Caco-2 (cell line): ENCODE measurements around the gene SMC3. TPM values are rescaled to one million over a fixed set of nuclear protein-coding genes. Genes with fewer than 3 reads are reported as not detected.

ENCODE experiments used
- BruUV-seq: library from RNA; stranded (reverse); fragments of 400-500 nt; replicated peaks from 2 replicates; lab custom pipeline; 2021; lab: Mats Ljungman, UMichigan
- CTCF ChIA-PET: fragments of 300-600 bp; sonication (Branson Sonifier 250); formaldehyde crosslinking; loops from one replicate; lab custom pipeline; 2022; ENCODE audit warnings: antibody characterized with exemption; lab: Charles Lee
- POLR2A ChIA-PET: fragments of 300-600 bp; sonication (Branson Sonifier 250); formaldehyde crosslinking; loops from one replicate; lab custom pipeline; 2022; ENCODE audit warnings: antibody characterized with exemption; lab: Charles Lee
- DNase-seq, 2 experiments: peaks; one replicate each; pipeline versions ENCODE4 v3.0.0 to v3.0.0-alpha.2; 2020 to 2022
- H3K27me3 ChIP-seq: replicated peaks from 2 replicates; pipeline ENCODE4 v1.6.0; 2011; ENCODE audit warnings: low read length; ENCODE audit not compliant: control insufficient read depth, insufficient read depth
- H3K36me3 ChIP-seq: 2 replicates; pipeline ENCODE4 v1.5.1; 2011; ENCODE audit warnings: low read length; ENCODE audit not compliant: control insufficient read depth, insufficient read depth
- H3K4me1 ChIP-seq: fragments of 250-450 bp; sonication (Bioruptor Pico); 2 replicates; pipeline ENCODE4 v1.5.1; 2020; ENCODE audit warnings: mild to moderate bottlenecking
- H3K4me3 ChIP-seq: 2 replicates; pipeline ENCODE4 v1.5.1; 2011; ENCODE audit warnings: low read depth, mild to moderate bottlenecking, control low read depth, low read length
- H3K9me3 ChIP-seq: fragments of 250-450 bp; sonication (Bioruptor Pico); 2 replicates; pipeline ENCODE4 v1.5.1; 2020; ENCODE audit warnings: mild to moderate bottlenecking, moderate library complexity
- H3K27ac Mint-ChIP-seq: one replicate; pipeline ENCODE4 v1.8.0; 2022; ENCODE audit warnings: mixed read lengths; ENCODE audit not compliant: unreplicated experiment
- H3K27me3 Mint-ChIP-seq: one replicate; pipeline ENCODE4 v1.8.0; 2022; ENCODE audit warnings: mixed read lengths; ENCODE audit not compliant: insufficient read depth, unreplicated experiment
- H3K36me3 Mint-ChIP-seq: one replicate; pipeline ENCODE4 v1.8.0; 2022; ENCODE audit warnings: mild to moderate bottlenecking, mixed read lengths; ENCODE audit not compliant: insufficient read depth, unreplicated experiment
- H3K4me1 Mint-ChIP-seq: one replicate; pipeline ENCODE4 v1.8.0; 2022; ENCODE audit warnings: low read depth, mixed read lengths; ENCODE audit not compliant: unreplicated experiment
- H3K4me3 Mint-ChIP-seq: one replicate; pipeline ENCODE4 v1.8.0; 2022; ENCODE audit warnings: mild to moderate bottlenecking, moderate library complexity, mixed read lengths; ENCODE audit not compliant: unreplicated experiment
- H3K9me3 Mint-ChIP-seq: one replicate; pipeline ENCODE4 v1.8.0; 2022; ENCODE audit warnings: mixed read lengths; ENCODE audit not compliant: unreplicated experiment
- intact Hi-C: fragments of 100-400 bp; cut with micrococcal nuclease; formaldehyde crosslinking; loops from one replicate; pipeline ENCODE4 v1.10.0; 2022; ENCODE audit not compliant: unreplicated experiment
- total RNA-seq: library from RNA; stranded (reverse); gene quantifications from 2 replicates; pipeline ENCODE4 v1.2.3, GENCODE V29; 2022
- TF ChIP-seq, protein P1 (sequence below), 2 experiments: fragments of 200-600 bp in 1 of 2; IDR thresholded peaks; 1 replicate in 1 of 2; 2 replicates in 1 of 2; pipeline versions ENCODE4 v1.5.1 to v1.8.0; 2011 to 2022; ENCODE audit warnings: antibody characterized with exemption in 1 of 2, control low read depth in 1 of 2, inconsistent platforms in 1 of 2, low read depth in 1 of 2, low read length in 1 of 2, mild to moderate bottlenecking in 1 of 2, moderate library complexity in 1 of 2; ENCODE audit not compliant: insufficient read depth in 1 of 2, severe bottlenecking in 1 of 2, unreplicated experiment in 1 of 2

SMC3 gene
- total RNA-seq, 1 experiment from 2014 or later, result 95.7 TPM

DNA sequence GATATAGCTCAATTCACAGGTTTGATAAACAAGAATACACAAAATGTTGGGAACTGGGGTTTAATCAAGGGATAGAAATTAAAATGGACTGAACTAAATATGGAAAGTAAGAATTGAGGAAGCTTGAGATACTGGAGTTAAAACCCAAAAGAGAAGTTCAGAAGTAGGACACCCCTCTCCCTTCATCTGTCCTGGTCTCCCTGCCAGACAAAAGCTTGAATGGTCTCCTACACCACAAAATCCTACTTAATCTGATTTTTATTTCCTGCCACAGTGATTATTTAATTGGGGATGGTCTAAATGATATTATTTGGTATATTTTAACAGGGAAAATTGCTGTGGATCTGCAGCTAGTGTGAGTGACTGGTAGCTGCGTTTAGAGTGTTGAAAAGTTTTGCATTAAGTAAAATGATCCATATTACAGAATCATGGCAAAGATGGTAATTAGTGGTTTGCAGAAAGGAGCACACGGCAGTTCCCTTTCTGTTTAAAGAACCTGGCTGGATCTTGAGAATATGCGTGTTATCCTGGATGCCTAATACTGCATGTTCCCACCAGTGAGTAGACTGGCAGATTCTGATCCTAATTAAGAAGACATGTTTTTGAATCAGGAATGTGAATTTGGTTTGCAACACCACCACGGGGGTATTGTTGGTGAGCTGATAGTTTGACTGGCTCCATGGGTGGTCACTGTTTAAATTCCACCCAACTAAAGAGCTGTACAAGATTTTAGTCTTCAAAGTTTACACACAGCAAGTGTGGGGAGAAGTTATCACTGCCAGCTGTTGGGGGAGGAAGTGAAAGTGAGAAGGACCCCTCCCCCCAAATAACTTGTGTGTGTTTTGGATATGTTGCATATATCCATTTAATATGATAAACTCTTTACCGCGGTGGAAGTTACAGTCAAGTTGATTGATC, 82.1 kb downstream of the SMC3 start:
- POLR2A ChIA-PET, result no interaction called here
- Mint-ChIP-seq H3K27me3 (peaks cover 23% of the 10 kb centered on the region), H3K27ac (no peak overlapping the region), H3K4me3 (no peak overlapping the region), H3K9me3 (no peaks in the 10 kb centered on the region), H3K36me3 (no peaks in the 10 kb centered on the region), H3K4me1 (peaks cover 6% of the 10 kb centered on the region)
- intact Hi-C loops, result loop anchor here (2.0 kb wide), 1 partner anchor 23 kb away; no protein-coding TSS in a partner anchor
- CTCF ChIA-PET, result no interaction called here
- no peaks in the 10 kb centered on the region for H3K4me1 ChIP-seq
- H3K9me3 ChIP-seq, result no peaks in the 10 kb centered on the region
- no TSS peak for BruUV-seq
- no peaks in the 10 kb centered on the region; the same call in 1 of the 2 replicates for H3K27me3 ChIP-seq
- H3K36me3 ChIP-seq, result no peaks in the 10 kb centered on the region
- no peak overlapping the region for H3K4me3 ChIP-seq
- no peak for DNase-seq
- TF ChIP-seq, protein P1, sequence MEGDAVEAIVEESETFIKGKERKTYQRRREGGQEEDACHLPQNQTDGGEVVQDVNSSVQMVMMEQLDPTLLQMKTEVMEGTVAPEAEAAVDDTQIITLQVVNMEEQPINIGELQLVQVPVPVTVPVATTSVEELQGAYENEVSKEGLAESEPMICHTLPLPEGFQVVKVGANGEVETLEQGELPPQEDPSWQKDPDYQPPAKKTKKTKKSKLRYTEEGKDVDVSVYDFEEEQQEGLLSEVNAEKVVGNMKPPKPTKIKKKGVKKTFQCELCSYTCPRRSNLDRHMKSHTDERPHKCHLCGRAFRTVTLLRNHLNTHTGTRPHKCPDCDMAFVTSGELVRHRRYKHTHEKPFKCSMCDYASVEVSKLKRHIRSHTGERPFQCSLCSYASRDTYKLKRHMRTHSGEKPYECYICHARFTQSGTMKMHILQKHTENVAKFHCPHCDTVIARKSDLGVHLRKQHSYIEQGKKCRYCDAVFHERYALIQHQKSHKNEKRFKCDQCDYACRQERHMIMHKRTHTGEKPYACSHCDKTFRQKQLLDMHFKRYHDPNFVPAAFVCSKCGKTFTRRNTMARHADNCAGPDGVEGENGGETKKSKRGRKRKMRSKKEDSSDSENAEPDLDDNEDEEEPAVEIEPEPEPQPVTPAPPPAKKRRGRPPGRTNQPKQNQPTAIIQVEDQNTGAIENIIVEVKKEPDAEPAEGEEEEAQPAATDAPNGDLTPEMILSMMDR (IDR thresholded peaks at IDR 0.05; ENCODE audit: insufficient read depth in 1 of 2, low read depth in 1 of 2, low read length in 1 of 2, severe bottlenecking in 1 of 2, unreplicated experiment in 1 of 2), result no peak

DNA sequence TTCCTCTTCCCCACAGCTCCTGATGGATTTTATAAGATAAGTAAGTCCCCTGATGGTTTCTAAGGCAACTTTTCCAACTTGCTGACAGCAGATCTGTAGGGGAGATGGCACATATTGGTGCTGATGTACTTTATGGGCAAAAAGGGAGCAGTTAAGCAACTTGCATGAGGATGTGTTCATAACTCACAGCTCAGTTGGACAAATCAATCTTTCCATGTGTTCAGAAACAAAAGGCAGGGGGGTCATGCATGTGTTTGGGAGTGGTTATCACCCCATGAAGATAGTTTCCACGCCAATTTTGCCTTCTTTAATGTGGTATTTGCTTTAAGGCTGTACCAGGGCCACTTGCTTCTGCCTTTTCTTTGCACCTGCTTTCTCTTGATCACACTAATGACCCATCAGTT, 82.8 kb downstream of the SMC3 start:
- Mint-ChIP-seq H3K36me3 (no peaks in the 10 kb centered on the region), H3K4me3 (no peak overlapping the region), H3K9me3 (no peaks in the 10 kb centered on the region), H3K4me1 (peaks cover 6% of the 10 kb centered on the region), H3K27ac (no peak overlapping the region), H3K27me3 (peaks cover 23% of the 10 kb centered on the region)
- intact Hi-C loops, result no loop called here
- H3K36me3 ChIP-seq, result no peaks in the 10 kb centered on the region
- BruUV-seq, result no TSS peak
- no peaks in the 10 kb centered on the region for H3K4me1 ChIP-seq
- ChIA-PET CTCF (no interaction called here), POLR2A (no interaction called here)
- H3K4me3 ChIP-seq, result no peak overlapping the region
- no peaks in the 10 kb centered on the region for H3K27me3 ChIP-seq
- TF ChIP-seq, protein P1 (IDR thresholded peaks at IDR 0.05; ENCODE audit: insufficient read depth in 1 of 2, low read depth in 1 of 2, low read length in 1 of 2, severe bottlenecking in 1 of 2, unreplicated experiment in 1 of 2), result no peak
- DNase-seq, result no peak
- H3K9me3 ChIP-seq, result no peaks in the 10 kb centered on the region

DNA sequence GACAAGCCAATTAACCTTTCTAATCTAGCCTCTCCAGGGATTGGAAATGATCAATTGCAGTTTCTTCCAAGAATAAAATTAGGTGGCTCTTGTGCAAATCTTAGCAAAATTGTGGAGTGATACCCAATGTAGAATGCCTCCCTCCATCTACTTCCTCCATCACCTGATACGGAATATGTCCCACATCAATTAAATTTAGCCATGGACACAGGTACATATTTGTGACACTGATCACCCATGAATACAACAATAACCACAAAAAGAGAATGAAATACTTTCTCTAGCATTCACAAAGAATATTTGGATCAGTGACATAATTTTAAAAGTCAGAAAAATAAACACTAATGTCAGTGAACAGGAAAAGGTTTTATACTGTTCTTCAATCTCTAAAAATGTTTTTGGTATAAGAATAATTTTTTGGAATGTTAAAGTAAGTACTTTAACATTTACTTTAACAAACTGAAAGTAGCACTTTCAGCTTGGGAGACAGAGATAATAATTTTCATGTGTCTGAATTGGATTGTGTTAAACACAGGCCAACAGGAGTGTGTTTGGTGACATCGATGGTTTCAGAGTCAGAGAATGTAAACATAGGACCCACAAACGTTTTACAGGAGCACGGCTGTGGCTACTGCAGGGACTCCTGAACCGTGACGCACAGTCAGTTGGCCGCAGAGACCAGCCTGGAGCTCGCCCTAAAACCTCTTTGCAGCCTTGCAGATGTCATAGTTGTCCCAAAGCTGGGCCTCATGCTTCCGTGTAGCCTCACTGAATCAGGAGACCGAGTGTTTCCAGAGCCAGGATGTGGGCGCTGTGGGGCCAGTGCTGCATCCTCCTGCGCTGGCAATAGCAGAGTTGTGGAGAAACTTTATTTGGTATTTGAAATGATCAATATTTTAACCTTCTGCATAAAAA, 83.8 kb downstream of the SMC3 start:
- ChIA-PET CTCF (no interaction called here), POLR2A (no interaction called here)
- H3K4me3 Mint-ChIP-seq, result no peak overlapping the region
- no peaks in the 10 kb centered on the region for H3K36me3 Mint-ChIP-seq
- intact Hi-C loops, result no loop called here
- TF ChIP-seq, protein P1 (IDR thresholded peaks at IDR 0.05; ENCODE audit: insufficient read depth in 1 of 2, low read depth in 1 of 2, low read length in 1 of 2, severe bottlenecking in 1 of 2, unreplicated experiment in 1 of 2), result no peak
- no peaks in the 10 kb centered on the region for H3K27me3 ChIP-seq
- H3K4me3 ChIP-seq, result no peak overlapping the region
- no TSS peak for BruUV-seq
- no peaks in the 10 kb centered on the region for H3K9me3 ChIP-seq
- H3K36me3 ChIP-seq, result no peaks in the 10 kb centered on the region
- H3K9me3 Mint-ChIP-seq, result no peaks in the 10 kb centered on the region
- peaks cover 25% of the 10 kb centered on the region for H3K27me3 Mint-ChIP-seq
- H3K4me1 Mint-ChIP-seq, result peaks cover 6% of the 10 kb centered on the region
- H3K4me1 ChIP-seq, result no peaks in the 10 kb centered on the region
- DNase-seq, result no peak
- H3K27ac Mint-ChIP-seq, result no peak overlapping the region
